ENCODE results near the gene PTP4A2.
A peak's percentile ranks its signal among the peaks of the same experiment; 100 is the strongest.

PTP4A2 gene

DNA sequence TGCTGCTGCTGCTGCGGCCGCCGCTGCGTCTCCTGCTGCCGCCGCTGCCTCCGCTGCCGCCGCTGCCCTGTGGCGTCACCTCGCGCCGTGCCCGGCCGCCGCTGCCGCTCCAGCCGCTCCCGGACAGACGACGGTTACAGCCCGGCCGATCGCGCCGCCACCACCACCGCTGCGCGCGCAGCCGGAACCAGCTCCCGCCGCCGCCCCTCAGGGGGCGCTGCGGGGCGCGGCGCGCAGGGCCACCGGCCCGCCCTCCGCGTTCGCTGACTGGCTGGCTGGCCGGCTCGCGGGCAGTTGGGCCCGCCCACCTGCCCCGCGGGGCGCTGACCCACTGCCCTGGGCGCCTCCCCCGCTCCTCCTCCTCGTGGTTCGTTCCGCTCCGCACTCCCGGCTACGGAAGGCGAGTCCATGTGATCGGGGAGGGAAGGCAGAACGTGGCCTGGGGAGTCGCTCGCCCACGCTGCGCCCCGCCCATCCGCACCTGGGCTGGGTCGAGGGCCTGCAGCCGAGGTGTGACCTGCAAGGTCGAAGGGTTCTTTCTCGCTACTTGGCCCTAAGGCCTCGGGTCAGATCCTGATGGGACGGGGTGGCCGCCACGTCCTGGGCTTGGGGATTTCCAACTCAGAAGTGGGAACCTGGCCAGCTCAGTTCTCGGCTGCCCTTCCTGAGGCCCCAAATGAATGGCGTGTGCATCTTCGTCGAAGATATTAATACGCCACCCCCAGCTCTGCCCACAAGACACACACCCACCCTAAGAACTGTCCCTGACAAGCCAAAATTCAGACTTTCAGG is at the start of gene PTP4A2:
TSS of gene PTP4A2 (minus strand) at position 185 of the 792 bp plus-strand sequence. CDS start 19,303 bp downstream, outside the sequence.
- DNase-seq, result peak; percentile 98

DNA sequence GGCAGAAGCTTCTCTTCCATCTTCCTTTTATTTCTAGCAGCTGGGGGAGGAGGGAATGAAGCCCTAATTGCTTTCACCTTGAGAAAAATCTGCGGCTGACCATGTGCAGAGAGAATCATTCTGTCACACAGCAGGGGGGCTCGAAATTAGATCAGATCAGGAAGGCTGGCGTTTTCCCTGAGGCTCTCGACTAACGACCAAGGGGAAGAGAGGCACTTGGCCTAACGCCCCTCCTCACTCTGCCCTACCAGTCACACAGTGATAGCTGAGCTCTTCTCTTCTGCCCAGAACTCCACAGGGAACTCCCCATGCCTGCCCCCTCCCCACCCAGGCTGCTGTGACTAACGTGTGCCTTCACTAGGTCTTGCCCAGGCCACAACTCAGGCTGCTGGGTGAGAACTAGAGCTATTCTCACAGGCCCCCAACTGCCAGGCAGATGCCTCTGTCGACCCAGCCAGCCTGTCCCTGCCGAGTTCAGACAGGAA is 49.0 kb upstream of the PTP4A2 start:
- DNase-seq, result no peak

DNA sequence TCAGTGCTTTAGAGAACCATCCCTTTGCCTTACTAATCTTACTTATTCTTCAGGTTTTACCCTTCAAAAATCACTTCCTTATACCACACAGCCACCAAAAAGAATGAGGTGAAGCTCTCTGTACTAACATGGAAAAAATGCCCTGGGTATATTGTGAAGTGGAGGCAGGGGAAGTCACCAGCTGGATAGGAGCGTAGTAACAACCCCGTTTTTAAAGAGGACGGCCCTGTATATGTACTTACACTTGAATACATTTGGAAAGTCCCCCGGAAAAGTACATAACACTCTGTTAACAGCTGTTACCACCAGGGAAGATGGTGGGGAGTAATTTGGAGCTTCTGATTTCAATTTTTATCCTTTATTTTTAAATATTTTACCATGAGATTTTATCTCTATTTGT is 47.3 kb upstream of the PTP4A2 start:
- peak; percentile 56 for DNase-seq

DNA sequence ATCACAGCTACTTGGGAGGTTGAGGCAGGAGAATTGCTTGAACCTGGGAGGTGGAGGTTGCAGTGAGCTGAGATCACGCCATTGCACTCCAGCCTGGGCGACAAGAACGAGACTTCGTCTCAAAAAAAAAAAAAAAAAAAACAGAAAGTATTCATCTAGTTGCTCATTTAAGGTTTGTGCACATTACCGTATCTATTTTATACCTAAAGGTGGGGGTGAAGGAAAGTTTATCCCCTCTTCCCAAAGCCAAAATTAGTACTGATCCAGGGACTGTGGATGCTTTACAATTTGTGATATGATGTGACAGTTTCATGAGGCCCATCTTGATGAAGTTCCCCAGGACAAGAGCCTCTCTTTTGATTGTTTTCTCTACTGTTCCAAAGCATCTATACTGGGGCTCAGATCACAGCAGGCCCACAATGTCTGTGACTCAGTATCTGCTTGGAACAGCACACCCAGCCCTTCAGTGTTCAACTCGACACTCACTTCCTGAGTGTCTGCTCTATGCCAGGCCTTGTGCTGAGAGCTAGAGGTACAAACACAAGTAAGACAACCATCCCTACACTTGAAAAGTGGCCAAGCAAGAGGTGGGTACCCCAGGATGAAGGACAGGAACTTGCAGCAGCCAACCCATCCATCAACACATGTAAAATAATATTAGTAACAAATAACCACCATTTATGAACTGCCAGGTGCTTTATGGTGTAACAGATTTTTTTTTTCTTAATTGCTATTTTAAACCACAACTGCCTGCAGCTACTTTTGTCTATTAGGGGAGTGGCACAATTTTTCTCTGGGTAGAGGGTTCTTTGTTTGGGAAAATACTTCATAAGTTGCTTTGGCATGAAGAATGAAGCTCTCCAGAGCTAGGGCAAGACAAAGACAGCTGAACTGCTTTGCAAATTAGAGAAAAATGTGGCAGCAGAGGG is 46.5 kb upstream of the PTP4A2 start:
- DNase-seq, result peak; percentile 62

DNA sequence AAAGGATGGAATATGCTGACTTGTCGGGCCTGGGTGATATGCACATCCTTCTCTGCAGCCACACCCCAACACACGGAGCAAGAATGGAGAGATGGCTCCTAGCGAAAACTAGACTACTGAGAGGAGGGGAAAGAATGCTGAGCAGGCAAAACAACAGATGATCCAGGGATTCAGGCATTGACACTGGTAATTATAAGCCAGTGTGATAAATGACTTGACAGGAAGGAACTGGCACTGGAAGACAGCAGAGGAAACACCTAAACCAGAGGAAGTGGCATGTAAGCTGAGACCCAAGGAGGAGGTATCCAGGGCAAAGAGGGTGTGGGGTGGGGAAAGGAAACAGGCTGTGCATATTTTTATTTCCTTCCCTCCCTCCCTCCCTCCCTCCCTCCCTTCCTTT is 43.8 kb upstream of the PTP4A2 start:
- DNase-seq, result peak; percentile 81

DNA sequence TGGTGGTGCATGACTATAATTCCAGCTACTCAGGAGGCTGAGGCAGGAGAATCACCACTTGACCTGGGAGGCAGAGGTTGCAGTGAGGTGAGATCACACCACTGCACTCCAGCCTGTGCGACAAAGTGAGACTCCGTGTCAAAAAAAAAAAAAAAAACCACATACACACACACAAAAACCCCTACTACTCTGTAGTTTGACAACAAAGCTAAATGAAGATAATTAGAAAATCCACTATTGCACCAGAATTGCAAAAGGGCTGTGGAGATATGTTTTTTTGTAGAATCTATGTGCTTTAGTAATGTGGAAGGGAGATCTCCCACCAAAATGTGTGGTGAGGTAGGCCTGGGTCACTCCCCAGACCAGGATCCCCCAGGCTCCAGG is 43.3 kb upstream of the PTP4A2 start:
- DNase-seq, result peak; percentile 28

DNA sequence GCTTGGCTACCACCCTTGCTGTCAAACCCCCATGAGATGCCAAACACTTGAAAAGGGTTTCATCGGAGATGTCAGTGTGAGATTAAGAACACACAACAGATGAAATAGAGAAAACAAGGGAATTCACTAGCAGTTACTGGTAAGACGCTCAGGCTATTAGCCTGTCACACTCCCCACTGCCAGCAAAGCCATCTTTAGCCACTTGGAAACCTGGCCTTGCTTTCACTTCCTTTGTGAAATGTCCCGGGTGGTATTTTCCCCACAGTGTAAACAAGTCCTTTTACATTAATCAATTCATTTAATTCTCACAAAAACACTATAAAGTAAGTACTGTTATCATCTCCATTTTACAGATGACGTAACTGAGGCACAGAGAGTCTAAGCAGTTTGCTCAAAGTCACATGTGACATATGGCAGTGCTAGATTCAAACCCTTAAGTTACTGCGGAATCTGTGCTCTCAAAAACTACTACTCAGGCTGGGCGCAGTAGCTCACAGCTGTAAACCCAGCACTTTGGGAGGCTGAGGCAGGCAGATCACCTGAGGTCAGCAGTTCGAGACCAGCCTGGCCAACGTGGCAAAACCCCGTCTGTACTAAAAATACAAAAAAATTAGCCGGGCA is 42.8 kb upstream of the PTP4A2 start:
- no peak for DNase-seq

DNA sequence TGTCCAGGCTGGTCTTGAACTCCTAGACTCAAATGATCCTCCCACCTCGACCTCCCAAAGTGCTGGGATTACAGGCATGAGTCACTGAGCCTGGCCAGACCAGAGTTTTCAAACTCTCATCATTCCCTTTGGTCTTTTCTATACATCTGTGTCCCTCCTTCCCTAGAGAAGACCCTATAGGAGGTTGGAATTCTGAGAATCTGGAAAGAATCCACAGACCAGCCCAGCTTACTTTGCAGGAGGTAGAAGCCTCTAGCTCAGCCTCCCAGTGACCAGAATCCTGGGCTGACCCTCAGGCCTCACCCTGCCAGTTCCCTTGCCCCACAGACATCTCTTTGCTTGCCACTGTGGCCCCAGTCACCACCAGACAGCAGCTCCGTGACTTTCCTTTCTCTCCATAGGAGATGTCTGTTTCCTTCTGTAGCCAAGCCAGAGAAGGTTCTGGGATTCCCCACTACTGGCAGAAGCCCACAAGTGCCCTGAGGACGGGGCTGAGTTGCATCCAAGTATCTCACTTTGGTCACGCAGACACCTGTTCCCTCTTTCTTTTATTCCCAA is 40.8 kb upstream of the PTP4A2 start:
- DNase-seq, result no peak

DNA sequence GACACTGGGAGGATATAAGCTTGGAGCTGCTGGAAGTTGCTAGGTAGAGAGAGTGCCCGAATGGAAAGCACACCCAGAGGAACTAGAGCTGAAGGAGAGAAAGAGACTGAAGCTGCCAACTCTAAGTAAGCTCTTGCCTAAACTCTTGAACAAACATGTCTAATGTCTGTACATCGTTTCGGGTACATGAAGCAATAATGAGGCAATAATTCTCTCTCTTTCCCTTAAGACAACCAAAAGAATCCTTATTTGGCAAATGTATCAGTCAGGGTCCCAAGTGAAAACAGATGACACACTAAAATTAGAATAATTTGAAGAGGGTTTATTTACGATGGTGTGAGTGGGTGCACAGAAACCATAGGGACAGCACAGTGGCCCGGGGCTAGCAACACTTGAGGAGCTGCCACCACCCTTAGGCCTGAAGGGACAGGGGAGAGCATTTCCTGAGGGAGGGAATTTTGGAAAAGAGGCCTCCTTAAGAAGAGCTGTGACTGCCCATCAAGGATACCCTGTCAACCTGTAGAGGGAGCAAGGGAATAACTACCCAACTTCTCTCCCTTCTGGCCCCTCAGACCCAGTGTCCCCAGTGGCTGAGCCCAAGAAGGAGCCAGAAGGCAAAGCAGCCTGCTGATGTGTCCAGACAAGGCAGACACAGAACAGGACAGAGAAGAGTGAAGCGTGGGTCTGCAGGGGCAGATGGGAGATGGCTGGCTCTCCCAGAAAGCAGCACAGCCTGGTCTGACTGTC is 39.4 kb upstream of the PTP4A2 start:
- DNase-seq, result no peak

DNA sequence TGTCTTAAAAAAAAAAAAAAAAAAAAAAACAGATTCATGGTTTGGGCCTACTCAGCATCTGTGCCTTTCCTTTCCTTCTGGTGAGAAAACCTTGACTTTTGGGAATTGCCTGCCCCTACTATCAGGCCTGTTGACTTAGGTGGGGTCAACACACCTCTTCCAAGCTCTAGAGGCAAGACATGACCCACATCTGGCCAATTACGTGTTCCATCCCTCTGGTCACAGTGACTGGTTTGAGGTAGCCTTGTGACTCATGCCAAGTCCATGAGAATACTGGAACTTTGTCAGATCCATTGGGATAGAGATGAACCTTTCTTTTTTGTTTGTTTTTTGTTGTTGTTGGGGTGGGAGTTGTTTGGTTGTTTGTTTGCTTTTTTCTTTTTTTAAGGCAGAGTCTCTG is 38.2 kb upstream of the PTP4A2 start:
- DNase-seq, result no peak

DNA sequence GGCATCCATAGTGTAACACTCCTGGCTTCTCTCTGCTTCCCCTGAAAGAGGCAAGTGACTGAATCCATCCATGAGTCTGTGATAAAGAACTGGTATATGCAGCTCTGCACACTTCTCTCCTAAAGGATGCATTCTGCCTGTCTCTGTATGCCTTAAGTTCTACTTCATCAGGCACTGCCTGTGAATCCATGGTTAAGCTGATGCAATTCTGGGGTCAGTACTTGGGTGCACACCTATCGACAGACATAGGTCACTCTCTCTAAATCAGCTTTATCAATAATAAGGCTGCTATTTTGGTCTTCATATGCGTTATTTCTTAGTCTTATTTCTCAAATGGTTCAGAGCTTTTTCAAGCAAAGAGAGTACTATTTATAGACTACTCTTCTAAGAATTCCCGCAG is 32.7 kb upstream of the PTP4A2 start:
- DNase-seq, result no peak

DNA sequence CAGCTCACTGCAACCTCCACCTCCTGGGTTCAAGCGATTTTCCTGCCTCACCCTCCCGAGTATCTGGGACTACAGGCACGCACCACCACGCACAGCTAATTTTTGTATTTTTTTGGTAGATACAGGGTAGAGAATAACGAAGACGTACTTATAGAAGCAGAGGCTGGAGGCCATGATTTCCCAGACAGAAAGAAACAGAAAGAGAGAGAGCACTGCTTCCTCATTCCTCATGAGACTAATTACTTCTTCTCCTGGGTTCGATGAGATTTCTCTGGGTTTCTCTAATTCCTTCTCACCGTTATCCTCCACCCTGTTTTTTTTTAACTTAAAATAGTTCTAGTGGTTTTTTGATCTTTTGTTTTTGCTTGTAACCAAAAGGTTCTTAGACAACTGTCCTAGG is 23.4 kb upstream of the PTP4A2 start:
- no peak for DNase-seq

DNA sequence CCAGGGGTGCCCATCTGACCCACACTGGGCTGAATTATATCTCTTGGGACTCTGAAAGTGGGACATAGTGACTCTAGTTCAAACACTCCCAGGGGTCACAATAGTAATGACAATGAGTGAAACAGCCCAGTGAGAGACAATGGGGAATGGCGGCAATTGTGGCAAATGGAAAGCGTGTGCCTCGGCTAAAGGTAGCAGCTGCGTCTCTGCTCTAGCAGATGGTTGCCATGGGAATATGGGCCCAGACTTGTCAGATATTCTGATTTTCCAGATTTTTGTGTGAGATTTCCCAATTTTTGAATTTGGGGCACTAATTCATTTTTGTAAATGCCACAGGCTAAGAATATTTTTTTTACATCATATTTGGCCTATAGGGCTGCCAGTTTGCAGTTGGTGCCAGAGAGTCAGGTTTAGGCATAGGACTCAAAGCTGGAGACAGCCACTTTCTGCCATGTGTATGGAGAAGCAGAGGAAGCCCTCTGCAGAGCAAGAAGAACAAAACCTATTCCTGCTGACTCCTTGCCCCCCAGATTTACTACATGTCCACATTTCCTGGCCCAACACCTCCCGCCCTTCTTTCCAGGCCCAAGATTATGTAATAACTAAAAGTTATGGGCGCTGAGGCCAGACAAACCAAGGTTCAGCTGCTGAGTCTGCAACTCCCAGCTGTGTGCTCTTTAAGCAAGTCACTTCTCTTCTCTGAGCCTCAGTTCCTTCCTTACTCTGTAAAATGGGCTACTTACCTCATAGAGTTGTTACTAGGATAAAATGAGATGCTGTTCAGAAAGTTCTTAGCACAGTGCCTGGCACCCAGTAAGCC is 21.6 kb upstream of the PTP4A2 start:
- no peak for DNase-seq

DNA sequence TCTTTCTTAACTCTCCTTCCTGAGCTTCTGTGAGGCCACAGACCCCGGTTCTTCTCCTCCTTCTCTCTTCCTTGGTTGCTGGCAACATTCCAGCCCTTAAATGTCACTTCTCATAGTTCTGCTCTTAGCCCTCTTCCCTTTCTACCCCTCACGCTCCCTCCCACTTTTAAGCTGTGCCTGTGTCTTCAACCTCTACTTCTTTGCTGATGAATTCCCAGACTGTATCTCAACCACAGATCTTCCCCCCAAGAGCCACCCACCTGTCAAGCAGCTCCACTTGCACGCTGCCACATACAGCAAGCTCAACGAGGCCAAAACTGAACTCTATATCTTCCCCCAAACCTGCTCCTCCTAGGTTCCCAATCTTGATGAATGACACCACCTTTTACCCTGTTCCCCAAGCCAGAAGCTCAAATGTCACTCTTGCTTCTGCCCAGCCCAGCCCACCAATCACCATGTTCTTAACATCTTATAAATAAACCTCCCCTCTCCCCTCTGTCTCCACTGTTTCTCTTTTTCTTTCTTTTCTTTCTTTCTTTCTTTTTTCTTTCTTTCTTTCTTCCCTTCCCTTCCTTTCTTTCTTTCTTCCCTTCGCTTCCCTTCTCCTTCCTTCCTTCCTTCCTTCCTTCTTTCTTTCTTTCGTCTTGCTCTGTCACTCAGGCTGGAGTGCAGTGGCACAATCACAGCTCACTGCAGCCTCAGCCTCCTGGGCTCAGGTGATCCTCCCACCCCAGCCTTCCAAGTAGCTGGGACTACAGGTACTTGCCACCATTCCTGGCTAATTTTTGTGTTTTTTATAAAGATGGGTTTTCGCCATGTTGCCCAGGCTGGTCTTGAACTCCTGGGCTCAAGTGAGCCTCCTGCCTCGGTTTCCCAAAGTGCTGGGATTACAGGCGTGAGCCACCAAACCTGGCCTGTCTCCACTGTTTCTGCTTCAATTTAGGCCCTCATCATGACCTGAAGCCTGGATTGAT is 19.8 kb upstream of the PTP4A2 start:
- DNase-seq, result peak; percentile 90

DNA sequence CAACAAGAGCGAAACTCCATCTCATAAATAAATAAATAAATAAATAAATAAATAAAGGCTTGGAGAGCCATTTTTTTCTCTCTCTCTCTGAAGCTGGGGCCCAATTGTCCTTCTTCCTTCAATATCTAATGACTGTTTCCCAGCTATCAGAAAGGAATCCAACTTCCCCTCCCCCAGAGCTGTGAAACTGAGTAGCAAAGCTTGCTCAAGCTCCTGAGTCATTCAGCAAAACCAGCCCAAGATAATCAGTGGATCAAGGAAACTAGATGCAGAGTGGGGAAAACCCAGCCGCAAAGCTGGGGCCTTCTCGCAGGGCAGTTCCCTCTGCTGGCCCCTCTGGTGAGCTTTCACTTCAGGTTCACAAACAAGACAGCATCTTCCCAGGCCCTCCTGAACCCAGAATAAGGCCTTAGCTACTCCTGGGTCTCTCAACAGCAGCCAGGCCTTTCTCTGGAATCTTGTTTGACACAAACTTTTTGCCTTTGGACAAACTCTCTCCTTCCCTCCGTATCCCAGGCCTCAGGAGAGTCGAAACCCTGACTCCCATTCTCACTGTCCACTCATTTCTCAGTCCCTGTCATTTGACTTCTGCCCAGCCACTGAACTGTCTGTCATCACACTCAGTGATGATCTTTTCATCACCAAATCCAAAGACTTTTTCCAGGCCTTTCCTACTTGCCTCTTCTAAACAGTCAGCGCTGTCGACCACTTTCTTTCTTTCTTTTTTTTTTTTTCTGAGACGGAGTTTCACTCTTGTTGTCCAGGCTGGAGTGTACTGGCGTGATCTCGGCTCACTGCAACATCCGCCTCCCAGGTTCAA is 18.0 kb upstream of the PTP4A2 start:
- peak; percentile 97 for DNase-seq

DNA sequence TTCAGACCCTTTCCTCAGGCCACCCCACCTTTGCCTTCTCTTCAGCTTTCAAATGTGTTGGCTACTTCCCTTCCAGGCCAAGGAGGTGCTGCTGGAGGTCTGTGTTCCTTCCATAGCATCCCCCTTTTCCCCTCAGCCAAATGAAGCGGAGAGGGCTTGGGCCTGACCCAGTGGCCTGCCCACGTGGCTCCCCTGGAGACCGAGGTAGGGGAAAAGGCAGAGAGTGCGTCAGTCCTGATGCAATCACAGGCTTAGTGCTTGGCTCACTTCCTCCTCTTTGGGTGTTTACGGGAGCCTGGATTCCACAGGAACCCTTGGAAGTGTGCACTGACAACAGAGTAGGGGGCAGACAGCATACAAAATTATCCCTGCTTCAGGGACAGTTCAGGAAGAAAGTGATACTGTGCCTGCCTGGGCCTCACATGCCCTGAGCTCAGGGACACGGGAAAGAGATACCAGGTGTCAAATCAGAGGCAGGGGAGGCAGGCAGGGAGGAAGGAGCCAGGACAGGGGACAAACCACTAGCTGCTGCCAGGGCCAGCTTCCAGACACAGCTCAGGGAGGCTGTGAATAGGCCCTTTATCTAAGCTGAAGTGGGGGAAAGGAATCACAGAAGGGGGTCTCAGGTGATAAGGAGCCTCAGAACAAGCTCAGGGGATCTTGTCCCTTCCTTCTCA is 16.6 kb upstream of the PTP4A2 start:
- DNase-seq, result peak; percentile 34

DNA sequence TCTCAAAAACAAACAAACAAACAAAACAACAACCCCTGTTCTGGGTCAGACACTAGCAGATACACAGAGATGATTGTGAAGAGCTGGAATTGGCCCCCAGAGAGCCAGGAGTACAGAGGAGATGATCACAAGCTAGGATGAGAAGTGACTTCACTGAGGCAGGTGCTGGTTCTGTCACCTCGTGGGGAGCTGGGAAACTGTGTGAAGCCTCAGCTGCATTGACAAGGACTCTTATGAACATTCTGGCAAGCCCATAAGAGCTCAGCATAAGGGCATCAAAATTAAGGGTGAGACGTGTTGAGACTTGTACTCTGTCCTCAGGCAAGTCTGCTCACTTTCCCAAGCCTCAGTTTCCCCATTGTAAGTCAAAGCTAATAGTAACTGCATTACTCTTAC is 14.7 kb upstream of the PTP4A2 start:
- no peak for DNase-seq

DNA sequence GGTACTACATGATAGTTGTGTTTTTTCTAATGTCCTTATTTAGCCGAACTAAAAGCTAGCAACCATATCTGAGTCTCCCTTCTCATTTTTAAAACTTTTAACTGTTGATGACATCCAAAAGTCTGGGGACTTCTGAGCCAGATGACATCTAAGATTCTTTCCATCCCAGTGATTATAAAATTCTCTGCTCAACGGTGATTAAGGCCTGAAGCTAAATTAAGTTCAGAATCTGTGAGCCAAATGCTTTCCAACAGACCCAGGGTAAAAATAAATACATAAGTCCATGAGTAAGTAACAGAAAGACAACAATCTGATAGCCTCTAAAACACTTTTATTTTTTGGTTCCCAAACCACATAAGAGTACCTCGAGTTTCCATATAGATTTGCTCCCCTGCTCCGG is 13.1 kb upstream of the PTP4A2 start:
- no peak for DNase-seq

DNA sequence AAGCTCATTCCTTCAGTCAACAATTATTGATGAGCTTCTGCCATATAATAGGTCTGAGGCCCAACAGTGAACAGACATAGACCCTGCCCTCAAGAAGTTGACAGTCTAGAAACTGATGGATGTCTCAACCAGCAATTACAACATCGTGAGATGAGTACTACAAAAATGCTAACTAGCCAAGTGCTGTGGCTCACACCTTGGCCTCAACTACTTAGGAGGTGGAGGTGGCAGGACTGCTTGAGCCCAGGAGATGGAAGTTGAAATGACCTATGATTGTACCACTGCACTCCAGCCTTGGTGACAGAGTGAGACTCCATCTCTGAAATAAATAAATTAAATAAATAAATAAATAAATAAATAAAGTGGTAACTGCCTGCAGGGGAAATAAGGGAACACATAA is 11.7 kb upstream of the PTP4A2 start:
- no peak for DNase-seq

Data from activated CD4-positive, alpha-beta T cell treated with anti-CD3 and anti-CD28 coated beads, Interleukin-10, Interleukin-2, amounts not matched to agents 100 ng/mL and 50 ng/mL, durations not matched to agents 16 hours and 8 hours (primary cell).